ENCODE measurements around the gene KLHL10. TPM values are rescaled to one million over a fixed set of nuclear protein-coding genes. Genes with fewer than 3 reads are reported as not detected.

Gene KLHL10
- total and polyA plus RNA-seq, 2 of the 13 experiments (the other 11 are each of a cell fraction or from before 2014, with no cell fraction given), result 0.04 to 0.08 TPM

DNA sequence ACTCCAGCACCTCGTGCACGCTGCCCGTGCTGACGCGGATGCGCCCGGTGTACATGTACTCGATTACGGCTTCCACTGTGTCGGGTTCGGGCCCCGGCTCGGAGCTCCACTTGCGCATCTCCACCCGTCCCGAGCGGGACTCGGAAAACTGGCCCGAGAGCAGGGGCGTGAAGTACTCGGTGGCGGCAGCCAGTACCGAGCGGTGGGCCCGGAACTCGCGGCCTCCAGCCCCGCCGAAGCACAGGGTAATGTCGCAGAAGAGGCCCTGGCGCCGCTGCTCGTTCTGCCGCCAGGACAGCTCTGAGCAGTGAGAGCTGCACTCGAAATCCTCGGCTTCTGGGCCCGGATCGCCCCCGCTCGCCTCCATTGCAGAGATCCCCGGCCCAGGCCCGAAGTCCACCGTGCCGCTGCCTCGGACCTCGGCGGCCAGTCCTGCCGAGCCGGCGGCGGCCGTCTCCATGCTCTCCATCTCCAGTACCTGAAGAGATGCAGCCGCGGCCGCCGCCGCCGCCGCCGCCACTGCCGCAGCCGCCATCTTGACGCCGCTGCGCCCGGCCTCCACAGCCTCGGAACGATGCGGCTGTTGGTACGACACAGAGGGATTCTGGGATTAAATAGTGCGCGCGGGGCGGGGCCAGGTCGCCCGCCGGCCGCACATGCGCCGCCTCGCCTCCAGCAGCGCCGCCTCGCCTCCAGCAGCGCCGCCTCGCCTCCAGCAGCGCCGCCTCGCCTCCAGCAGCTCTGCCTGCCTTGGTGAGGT lies 27.4 kb downstream of the KLHL10 start, which contains the start of gene KLHL11 (continued):
- TF ChIP-seq, protein P1, sequence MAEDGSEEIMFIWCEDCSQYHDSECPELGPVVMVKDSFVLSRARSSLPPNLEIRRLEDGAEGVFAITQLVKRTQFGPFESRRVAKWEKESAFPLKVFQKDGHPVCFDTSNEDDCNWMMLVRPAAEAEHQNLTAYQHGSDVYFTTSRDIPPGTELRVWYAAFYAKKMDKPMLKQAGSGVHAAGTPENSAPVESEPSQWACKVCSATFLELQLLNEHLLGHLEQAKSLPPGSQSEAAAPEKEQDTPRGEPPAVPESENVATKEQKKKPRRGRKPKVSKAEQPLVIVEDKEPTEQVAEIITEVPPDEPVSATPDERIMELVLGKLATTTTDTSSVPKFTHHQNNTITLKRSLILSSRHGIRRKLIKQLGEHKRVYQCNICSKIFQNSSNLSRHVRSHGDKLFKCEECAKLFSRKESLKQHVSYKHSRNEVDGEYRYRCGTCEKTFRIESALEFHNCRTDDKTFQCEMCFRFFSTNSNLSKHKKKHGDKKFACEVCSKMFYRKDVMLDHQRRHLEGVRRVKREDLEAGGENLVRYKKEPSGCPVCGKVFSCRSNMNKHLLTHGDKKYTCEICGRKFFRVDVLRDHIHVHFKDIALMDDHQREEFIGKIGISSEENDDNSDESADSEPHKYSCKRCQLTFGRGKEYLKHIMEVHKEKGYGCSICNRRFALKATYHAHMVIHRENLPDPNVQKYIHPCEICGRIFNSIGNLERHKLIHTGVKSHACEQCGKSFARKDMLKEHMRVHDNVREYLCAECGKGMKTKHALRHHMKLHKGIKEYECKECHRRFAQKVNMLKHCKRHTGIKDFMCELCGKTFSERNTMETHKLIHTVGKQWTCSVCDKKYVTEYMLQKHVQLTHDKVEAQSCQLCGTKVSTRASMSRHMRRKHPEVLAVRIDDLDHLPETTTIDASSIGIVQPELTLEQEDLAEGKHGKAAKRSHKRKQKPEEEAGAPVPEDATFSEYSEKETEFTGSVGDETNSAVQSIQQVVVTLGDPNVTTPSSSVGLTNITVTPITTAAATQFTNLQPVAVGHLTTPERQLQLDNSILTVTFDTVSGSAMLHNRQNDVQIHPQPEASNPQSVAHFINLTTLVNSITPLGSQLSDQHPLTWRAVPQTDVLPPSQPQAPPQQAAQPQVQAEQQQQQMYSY (CRISPR knock-in tag; IDR thresholded peaks at IDR 0.05), result no peak
- TF ChIP-seq, protein P2, sequence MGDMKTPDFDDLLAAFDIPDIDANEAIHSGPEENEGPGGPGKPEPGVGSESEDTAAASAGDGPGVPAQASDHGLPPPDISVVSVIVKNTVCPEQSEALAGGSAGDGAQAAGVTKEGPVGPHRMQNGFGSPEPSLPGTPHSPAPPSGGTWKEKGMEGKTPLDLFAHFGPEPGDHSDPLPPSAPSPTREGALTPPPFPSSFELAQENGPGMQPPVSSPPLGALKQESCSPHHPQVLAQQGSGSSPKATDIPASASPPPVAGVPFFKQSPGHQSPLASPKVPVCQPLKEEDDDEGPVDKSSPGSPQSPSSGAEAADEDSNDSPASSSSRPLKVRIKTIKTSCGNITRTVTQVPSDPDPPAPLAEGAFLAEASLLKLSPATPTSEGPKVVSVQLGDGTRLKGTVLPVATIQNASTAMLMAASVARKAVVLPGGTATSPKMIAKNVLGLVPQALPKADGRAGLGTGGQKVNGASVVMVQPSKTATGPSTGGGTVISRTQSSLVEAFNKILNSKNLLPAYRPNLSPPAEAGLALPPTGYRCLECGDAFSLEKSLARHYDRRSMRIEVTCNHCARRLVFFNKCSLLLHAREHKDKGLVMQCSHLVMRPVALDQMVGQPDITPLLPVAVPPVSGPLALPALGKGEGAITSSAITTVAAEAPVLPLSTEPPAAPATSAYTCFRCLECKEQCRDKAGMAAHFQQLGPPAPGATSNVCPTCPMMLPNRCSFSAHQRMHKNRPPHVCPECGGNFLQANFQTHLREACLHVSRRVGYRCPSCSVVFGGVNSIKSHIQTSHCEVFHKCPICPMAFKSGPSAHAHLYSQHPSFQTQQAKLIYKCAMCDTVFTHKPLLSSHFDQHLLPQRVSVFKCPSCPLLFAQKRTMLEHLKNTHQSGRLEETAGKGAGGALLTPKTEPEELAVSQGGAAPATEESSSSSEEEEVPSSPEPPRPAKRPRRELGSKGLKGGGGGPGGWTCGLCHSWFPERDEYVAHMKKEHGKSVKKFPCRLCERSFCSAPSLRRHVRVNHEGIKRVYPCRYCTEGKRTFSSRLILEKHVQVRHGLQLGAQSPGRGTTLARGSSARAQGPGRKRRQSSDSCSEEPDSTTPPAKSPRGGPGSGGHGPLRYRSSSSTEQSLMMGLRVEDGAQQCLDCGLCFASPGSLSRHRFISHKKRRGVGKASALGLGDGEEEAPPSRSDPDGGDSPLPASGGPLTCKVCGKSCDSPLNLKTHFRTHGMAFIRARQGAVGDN (CRISPR knock-in tag; IDR thresholded peaks at IDR 0.05), result peak; percentile 96
- TF ChIP-seq CREM (IDR thresholded peaks at IDR 0.05) (no peak), CREM (CRISPR knock-in tag; IDR thresholded peaks at IDR 0.05) (no peak), ZFP36 (IDR thresholded peaks at IDR 0.05; ENCODE audit: borderline replicate concordance, low read depth, low read length, partially characterized antibody) (no peak), SETDB1 (CRISPR knock-in tag; IDR thresholded peaks at IDR 0.05; ENCODE audit: borderline replicate concordance) (no peak), TARDBP (CRISPR knock-in tag; IDR thresholded peaks at IDR 0.05) (peak; percentile 76), ZNF768 (CRISPR knock-in tag; IDR thresholded peaks at IDR 0.05) (peak; percentile 68; the same call in 1 of the 2 replicates), ZNF326 (CRISPR knock-in tag; IDR thresholded peaks at IDR 0.05; ENCODE audit: borderline replicate concordance) (no peak), KMT2A (CRISPR knock-in tag; IDR thresholded peaks at IDR 0.05) (peak; percentile 94), YEATS2 (CRISPR knock-in tag; IDR thresholded peaks at IDR 0.05; ENCODE audit: borderline replicate concordance) (peak; percentile 8; the same call in 1 of the 2 replicates)
- TF ChIP-seq, protein P3, sequence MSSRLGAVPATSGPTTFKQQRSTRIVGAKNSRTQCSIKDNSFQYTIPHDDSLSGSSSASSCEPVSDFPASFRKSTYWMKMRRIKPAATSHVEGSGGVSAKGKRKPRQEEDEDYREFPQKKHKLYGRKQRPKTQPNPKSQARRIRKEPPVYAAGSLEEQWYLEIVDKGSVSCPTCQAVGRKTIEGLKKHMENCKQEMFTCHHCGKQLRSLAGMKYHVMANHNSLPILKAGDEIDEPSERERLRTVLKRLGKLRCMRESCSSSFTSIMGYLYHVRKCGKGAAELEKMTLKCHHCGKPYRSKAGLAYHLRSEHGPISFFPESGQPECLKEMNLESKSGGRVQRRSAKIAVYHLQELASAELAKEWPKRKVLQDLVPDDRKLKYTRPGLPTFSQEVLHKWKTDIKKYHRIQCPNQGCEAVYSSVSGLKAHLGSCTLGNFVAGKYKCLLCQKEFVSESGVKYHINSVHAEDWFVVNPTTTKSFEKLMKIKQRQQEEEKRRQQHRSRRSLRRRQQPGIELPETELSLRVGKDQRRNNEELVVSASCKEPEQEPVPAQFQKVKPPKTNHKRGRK (CRISPR knock-in tag; IDR thresholded peaks at IDR 0.05), result 0 out of 2 replicates have a peak, but pooled peaks have one; percentile 19
- TF ChIP-seq, protein P4, sequence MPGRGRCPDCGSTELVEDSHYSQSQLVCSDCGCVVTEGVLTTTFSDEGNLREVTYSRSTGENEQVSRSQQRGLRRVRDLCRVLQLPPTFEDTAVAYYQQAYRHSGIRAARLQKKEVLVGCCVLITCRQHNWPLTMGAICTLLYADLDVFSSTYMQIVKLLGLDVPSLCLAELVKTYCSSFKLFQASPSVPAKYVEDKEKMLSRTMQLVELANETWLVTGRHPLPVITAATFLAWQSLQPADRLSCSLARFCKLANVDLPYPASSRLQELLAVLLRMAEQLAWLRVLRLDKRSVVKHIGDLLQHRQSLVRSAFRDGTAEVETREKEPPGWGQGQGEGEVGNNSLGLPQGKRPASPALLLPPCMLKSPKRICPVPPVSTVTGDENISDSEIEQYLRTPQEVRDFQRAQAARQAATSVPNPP (CRISPR knock-in tag; IDR thresholded peaks at IDR 0.05), result no peak; the same call in 1 of the 2 replicates
- TF ChIP-seq, protein P5, sequence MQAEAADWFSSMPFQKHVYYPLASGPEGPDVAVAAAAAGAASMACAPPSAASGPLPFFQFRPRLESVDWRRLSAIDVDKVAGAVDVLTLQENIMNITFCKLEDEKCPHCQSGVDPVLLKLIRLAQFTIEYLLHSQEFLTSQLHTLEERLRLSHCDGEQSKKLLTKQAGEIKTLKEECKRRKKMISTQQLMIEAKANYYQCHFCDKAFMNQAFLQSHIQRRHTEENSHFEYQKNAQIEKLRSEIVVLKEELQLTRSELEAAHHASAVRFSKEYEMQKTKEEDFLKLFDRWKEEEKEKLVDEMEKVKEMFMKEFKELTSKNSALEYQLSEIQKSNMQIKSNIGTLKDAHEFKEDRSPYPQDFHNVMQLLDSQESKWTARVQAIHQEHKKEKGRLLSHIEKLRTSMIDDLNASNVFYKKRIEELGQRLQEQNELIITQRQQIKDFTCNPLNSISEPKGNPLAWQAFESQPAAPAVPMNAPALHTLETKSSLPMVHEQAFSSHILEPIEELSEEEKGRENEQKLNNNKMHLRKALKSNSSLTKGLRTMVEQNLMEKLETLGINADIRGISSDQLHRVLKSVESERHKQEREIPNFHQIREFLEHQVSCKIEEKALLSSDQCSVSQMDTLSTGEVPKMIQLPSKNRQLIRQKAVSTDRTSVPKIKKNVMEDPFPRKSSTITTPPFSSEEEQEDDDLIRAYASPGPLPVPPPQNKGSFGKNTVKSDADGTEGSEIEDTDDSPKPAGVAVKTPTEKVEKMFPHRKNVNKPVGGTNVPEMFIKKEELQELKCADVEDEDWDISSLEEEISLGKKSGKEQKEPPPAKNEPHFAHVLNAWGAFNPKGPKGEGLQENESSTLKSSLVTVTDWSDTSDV (CRISPR knock-in tag; IDR thresholded peaks at IDR 0.05), result 0 out of 2 replicates have a peak, but pooled peaks have one; percentile 81
